GM13976 (cell line): Measurements from ENCODE around the gene HCRTR1.
A peak's percentile ranks its signal among the peaks of the same experiment; 100 is the strongest.

Experiments
- DNase-seq: peaks from one replicate; pipeline ENCODE4 v3.0.0; 2012; ENCODE audit warnings: low spot score
- in situ Hi-C: fragments of 300-500 bp; cut with MboI; formaldehyde crosslinking; loops from one replicate; pipeline ENCODE4 v1.12.0; 2022; ENCODE audit warnings: low sequenced_read_pairs, mixed read lengths, inconsistent platforms; ENCODE audit not compliant: unreplicated experiment
- TF ChIP-seq, protein P1 (sequence below): IDR thresholded peaks from 2 replicates; pipeline ENCODE4 v1.5.1; 2012; ENCODE audit warnings: borderline replicate concordance, mild to moderate bottlenecking; ENCODE audit not compliant: insufficient read depth; ENCODE audit errors: extremely low read depth, missing control alignments, control extremely low read depth

Gene HCRTR1

GRCh38 chr1:31617916-31618746 is 642 bp downstream of the HCRTR1 start:
- DNase-seq = peak; percentile 88
- in situ Hi-C loops = loop anchor here (10.0 kb wide), 1 partner anchor 53 kb away; no protein-coding TSS in a partner anchor
- TF ChIP-seq, protein P1, sequence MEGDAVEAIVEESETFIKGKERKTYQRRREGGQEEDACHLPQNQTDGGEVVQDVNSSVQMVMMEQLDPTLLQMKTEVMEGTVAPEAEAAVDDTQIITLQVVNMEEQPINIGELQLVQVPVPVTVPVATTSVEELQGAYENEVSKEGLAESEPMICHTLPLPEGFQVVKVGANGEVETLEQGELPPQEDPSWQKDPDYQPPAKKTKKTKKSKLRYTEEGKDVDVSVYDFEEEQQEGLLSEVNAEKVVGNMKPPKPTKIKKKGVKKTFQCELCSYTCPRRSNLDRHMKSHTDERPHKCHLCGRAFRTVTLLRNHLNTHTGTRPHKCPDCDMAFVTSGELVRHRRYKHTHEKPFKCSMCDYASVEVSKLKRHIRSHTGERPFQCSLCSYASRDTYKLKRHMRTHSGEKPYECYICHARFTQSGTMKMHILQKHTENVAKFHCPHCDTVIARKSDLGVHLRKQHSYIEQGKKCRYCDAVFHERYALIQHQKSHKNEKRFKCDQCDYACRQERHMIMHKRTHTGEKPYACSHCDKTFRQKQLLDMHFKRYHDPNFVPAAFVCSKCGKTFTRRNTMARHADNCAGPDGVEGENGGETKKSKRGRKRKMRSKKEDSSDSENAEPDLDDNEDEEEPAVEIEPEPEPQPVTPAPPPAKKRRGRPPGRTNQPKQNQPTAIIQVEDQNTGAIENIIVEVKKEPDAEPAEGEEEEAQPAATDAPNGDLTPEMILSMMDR = peak; percentile 65

- DNase-seq = no peak
- in situ Hi-C loops = loop anchor here (10.0 kb wide), 1 partner anchor 54 kb away; no protein-coding TSS in a partner anchor
- TF ChIP-seq, protein P1 = no peak
Observed at GRCh38 chr1:31618916-31619846, 1.7 kb downstream of the HCRTR1 start.

- TF ChIP-seq, protein P1 = no peak
- in situ Hi-C loops = no loop called here
- no peak for DNase-seq
Observed at GRCh38 chr1:31620631-31621497, 3.4 kb downstream of the HCRTR1 start.

- in situ Hi-C loops = no loop called here
- no peak for DNase-seq
- TF ChIP-seq, protein P1 = no peak
Observed at GRCh38 chr1:31621498-31621820, 4.0 kb downstream of the HCRTR1 start.

DNA sequence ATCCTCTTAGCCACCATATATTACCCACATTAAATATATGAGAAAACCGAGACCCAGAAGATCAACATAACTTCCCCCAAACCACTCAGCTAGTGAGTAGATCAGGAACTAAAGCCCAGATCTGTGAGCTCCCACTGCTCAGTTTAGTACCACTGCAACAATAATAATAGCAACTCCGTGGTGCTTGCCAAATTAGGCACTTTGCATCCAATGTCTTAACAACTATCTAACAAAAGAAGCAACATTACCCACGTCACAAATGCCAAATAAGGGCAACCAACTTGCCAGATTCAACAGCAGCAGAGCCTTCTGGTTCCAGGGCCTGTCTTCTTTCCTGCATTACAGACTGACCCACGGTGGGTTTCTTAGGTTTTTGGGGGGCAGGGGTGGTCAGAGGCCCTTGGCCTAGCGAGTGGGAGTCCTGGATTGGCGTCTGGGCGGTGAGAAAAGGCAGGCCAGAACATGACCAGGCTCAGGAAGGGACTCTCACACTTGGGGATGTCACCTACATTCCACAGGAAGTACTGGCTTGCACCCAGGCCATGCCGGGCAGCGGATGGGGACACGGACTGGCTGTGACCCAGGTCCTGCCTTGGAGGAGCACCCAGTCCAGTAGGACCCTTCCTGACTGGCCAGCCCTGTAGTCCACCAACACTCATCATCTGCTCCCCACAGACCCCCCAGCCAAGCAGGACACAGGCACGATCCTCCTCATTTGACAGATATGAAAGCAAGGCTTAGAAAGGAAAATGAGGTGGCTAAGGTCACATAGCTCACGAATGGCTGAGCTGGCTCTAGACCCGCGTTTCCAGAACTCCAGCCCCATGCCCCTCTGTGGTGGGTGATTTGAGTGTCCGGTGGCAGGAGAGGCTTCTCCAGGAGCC is 4.6 kb downstream of the HCRTR1 start:
- no peak for DNase-seq
- TF ChIP-seq, protein P1 = no peak
- in situ Hi-C loops = no loop called here
